ENCODE measurements around the gene FEM1C. TPM values are rescaled to one million over a fixed set of nuclear protein-coding genes. Genes with fewer than 3 reads are reported as not detected.

The FEM1C gene
- total RNA-seq, 1 experiment from 2014 or later = 11.6 TPM

Small RNA genes within 50 kb of the gene (small RNA-seq; reads per million reads assigned to genes)
- gene AC008628.1 (0 reads per million in 2 experiments), gene AC008628.2 (0 reads per million in 2 experiments)

Other genes with a start within 250 kb of the FEM1C start
- 9.0 and 10.2 TPM in 2 replicates for gene CCDC112, start 248.1 kb downstream of the FEM1C start, total RNA-seq (2014; rRNA removed; shearing (Covaris generic))
- gene TICAM2, start 57.7 kb upstream of the FEM1C start, total RNA-seq (2014; rRNA removed; shearing (Covaris generic)) = 0.08 TPM in 1 of 2 replicates, not detected in the other
- 101 and 105 TPM in 2 replicates for gene TMED7, start 81.3 kb upstream of the FEM1C start, total RNA-seq (2014; rRNA removed; shearing (Covaris generic))